Right cardiac atrium (tissue), 5 donors: ENCODE data around the gene NOTCH4. TPM values are rescaled to one million over a fixed set of nuclear protein-coding genes. Genes with fewer than 3 reads are reported as not detected.
"Not testable (repeated sequence)": the region's sequence is repeated elsewhere in the genome, so short reads cannot be mapped to it uniquely, and the experiment has no call there.

ENCODE experiments used
- ATAC-seq, 2 donors: fragments of 200-7000 bp; cut with Tn5 transposase; one replicate each; pipeline versions ENCODE4 v1.8.0 to v1.9.1; 2020; ENCODE audit warnings: moderate library complexity in 2 of 2, mild to moderate bottlenecking in 1 of 2
- DNase-seq, 3 donors: peaks; one replicate each; pipeline ENCODE4 v3.0.0-alpha.2; 2020
- H3K27ac ChIP-seq: one replicate; pipeline ENCODE4 v1.5.1; 2013; ENCODE audit warnings: mild to moderate bottlenecking, low read length, control low read depth, moderate library complexity
- H3K27me3 ChIP-seq: one replicate; pipeline ENCODE4 v1.6.1; 2013; ENCODE audit not compliant: control insufficient read depth, insufficient read depth
- H3K4me1 ChIP-seq: one replicate; pipeline ENCODE4 v1.6.1; 2013; ENCODE audit warnings: low read length; ENCODE audit not compliant: control insufficient read depth, insufficient read depth
- H3K4me3 ChIP-seq: one replicate; pipeline ENCODE4 v1.5.1; 2013; ENCODE audit warnings: low read length, control low read depth
- H3K9me3 ChIP-seq: one replicate; pipeline ENCODE4 v1.6.1; 2013; ENCODE audit warnings: low read length; ENCODE audit not compliant: control insufficient read depth
- WGBS: extraction: QIAGEN DNeasy Blood & Tissue Kit; methylation state at CpG from one replicate; pipeline ENCODE4 v1.1.7; 2013; 5-methylcytosine and 5-hydroxymethylcytosine counted together
- intact Hi-C, 4 donors: fragments of 100-400 bp; cut with DNase I; formaldehyde crosslinking; loops; one replicate each; pipeline versions ENCODE4 v1.11.0 to v1.14.0; 2022 to 2023
- polyA plus RNA-seq: library from polyadenylated mRNA; stranded (reverse); fragments of 200-250 nt; gene quantifications from one replicate; pipeline ENCODE4 v1.2.3, GENCODE V29; 2013
- total RNA-seq, 4 donors: library from RNA; stranded (reverse); fragmentation: NEBNext Ultra II Directional; extraction: Animal tissue kit (Norgen Biotek cat#: 25700); gene quantifications; one replicate each; pipeline ENCODE4 v1.2.1, GENCODE V29; 2021
- donor health status: healthy with polysubstance abuse.
- donor health status: DM: no; HTN: yes; CAD: no.
- donor health status: DM: no; HTN: no; CAD: no.
- donor health status: DM: no; HTN: yes; CAD: no; lungs with severe emphysema.
- donor health status: DM: yes; HTN: yes; CAD: no.

Gene NOTCH4
- total and polyA plus RNA-seq, 5 donors: 14.4 to 33.5 (median 26.1) TPM

DNA sequence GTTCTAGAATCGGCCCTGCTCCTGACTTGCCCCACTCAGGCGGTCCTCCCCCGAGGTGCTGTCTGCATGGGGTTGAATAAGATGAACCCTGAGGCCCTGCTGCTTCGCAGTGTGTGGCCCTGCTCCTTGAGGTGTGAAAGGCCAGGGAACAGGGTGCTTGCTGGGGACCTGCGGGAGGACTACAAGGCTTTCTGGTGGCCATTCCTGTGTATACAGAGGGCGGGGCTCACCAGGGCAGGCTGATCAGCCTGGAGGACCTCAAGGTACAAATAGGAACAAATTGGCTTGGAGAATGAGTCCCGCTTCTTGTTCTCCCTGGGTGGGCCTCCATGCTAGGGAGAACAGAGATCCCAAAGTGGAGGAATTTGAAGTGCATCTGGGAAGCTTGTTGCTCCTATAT lies 5.7 kb downstream of the NOTCH4 start:
- H3K4me3 ChIP-seq: no peak overlapping the region
- WGBS: 79% methylated on average over 7 of the region's 7 CpGs
- intact Hi-C loops: no loop called here

DNA sequence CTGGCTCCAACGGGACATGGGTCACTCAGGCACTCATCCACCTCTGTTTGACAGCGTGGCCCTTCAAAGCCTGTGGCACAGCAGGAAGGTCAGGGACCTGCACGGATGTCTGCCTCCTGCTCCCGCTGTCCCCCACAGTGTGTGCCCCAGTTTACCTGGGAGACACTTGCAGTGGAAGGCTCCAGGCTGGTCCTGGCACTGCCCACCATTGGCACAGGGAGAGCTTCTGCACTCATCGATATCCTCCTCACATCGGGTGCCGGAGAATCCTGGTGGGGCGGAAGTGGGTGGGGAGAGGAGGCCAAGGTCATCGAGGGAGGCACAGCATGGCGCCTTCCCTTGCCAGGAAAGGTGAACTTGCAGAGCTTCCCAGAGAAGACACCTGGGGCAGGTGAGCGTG lies 6.9 kb downstream of the NOTCH4 start:
- H3K27ac ChIP-seq: no peak overlapping the region
- no peak for ATAC-seq
- WGBS: 82% methylated on average over 11 of the region's 11 CpGs
- H3K9me3 ChIP-seq: no peaks in the 10 kb centered on the region
- no peaks in the 10 kb centered on the region for H3K27me3 ChIP-seq
- H3K4me3 ChIP-seq: no peak overlapping the region
- intact Hi-C loops: no loop called here
- DNase-seq: no peak
- H3K4me1 ChIP-seq: no peaks in the 10 kb centered on the region

More for the DNA sequence above, 5.7 kb downstream of the NOTCH4 start:
- ATAC-seq (no peak), DNase-seq (no peak)
- H3K9me3 ChIP-seq: no peaks in the 10 kb centered on the region
- no peaks in the 10 kb centered on the region for H3K4me1 ChIP-seq
- H3K27ac ChIP-seq: no peak overlapping the region
- no peaks in the 10 kb centered on the region for H3K27me3 ChIP-seq

DNA sequence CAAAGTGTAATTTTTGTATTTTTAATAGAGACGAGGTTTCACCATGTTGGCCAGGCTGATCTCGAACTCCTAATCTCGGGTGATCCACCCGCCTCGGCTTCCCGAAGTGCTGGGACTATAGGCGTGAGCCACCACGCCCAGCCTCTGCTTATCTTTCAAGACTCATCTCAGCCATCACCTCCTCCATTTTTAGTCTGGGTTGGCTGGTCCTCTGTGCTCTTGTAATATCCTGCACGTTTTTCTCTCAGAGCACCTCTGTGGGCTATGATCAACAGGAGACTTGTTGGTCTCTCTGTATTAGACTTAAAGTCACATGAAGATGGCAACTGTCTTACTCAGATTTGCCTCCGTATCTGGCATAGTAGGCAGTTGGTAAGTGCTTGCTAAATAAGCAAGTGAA lies 7.6 kb downstream of the NOTCH4 start:
- intact Hi-C loops: no loop called here
- WGBS: 84% methylated on average over 10 of the region's 10 CpGs
- Histone ChIP-seq H3K4me3 (no peak overlapping the region), H3K4me1 (no peaks in the 10 kb centered on the region), H3K27me3 (no peaks in the 10 kb centered on the region), H3K27ac (no peak overlapping the region), H3K9me3 (no peaks in the 10 kb centered on the region)
- DNase-seq (no peak), ATAC-seq (no peak)

DNA sequence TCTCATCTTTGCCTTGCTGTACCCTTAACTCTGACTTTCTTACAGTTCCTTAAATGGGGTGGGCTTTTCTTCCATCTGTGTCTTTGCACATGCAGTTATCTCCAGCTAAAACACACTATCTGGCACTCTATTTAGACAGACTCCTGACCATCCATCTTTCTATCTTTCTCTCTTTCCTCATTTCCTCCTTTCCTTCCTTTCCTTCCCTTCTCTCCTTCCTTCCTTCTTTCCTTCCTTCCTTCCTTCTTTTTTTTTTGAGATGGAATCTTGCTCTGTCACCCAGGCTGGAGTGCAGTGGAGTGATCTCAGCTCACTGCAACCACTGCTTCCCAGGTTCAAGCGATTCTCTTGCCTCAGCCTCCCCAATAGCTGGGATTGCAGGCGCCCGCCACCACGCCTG lies 8.2 kb downstream of the NOTCH4 start:
- Histone ChIP-seq H3K27ac (no peak overlapping the region), H3K4me3 (no peak overlapping the region), H3K27me3 (no peaks in the 10 kb centered on the region), H3K4me1 (no peaks in the 10 kb centered on the region), H3K9me3 (no peaks in the 10 kb centered on the region)
- ATAC-seq: no peak
- DNase-seq: no peak
- 97% methylated on average over 4 of the region's 4 CpGs for WGBS
- intact Hi-C loops: no loop called here

DNA sequence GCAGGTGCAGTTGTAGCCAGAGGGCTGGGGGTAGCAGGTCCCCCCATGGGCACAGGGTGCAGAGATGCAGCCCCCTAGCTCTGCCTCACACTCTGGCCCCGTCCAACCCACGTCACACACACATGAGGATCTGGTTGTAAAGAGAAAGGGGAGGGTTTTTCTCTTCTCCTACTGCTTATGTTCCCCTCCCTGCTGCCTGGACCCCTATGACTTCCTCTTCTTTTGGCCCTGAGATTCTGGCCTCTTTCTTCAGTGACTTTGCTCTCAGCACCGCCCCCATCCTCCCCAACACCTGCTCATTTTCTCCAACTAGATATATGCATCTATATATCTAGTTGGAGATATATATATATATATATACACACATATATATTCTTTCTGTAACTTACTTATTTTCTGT lies 9.7 kb downstream of the NOTCH4 start:
- ATAC-seq (no peak), DNase-seq (no peak)
- intact Hi-C loops: no loop called here

DNA sequence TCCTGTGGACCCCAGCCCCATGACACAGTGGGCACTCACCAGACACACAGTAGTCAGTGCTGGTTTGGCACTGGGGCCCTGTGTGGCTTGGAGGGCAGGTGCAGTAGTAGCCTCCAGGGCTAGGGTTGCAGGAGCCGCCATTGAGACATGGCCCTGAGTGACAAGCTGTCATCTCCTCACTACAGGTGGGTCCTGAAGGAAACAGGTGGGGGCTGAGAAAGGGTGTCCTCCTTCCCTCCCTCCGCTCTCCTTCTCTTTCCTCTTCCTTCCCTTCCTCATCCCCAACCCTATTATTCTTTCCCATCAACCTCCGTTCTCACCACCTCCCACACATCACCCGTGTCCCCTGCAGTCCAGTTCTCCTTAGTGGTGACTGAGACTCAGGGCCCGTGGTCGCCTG lies 10.2 kb downstream of the NOTCH4 start:
- WGBS: 78% methylated on average over 6 of the region's 6 CpGs
- H3K4me3 ChIP-seq: no peak overlapping the region
- H3K4me1 ChIP-seq: no peaks in the 10 kb centered on the region
- DNase-seq (no peak), ATAC-seq (no peak)
- no peak overlapping the region for H3K27ac ChIP-seq
- no peaks in the 10 kb centered on the region for H3K27me3 ChIP-seq
- intact Hi-C loops: no loop called here
- H3K9me3 ChIP-seq: no peaks in the 10 kb centered on the region

More for the DNA sequence above, 9.7 kb downstream of the NOTCH4 start:
- no peaks in the 10 kb centered on the region for H3K27me3 ChIP-seq
- no peaks in the 10 kb centered on the region for H3K9me3 ChIP-seq
- H3K27ac ChIP-seq: no peak overlapping the region
- no peaks in the 10 kb centered on the region for H3K4me1 ChIP-seq
- WGBS: 81% methylated on average over 3 of the region's 3 CpGs
- no peak overlapping the region for H3K4me3 ChIP-seq

DNA sequence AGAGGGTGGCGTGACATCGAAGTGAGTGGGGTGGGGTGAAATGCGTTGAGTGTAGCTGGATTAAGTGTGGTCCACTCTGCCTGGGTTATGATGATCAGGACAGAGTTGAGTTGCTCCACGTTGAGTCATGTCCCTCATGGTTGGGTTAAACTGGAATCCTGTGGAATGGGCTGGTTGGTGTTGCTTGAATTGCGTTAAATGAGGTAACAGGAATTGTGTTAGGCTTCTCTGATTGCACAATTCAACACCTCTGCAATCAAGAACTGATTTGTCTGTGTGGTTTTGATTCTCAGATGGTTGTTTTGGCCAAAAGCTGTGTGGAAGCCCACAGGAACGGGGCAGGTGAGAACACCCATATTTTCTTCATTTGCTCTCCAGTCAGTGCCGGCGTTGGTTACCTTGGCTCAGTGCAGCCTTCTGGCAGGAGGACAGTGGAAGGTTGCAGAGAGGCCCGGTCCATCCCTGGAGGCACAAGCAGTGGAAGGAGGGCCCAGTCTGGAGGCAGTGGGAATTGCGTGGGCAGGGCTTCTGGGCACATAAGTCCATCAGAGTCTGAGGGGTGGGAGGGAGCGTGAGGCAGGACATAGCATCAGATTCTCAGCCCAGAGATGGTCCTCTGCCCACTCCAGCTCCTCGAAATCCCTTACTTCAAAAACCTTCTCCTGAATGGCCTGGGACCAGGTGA lies 11.6 kb downstream of the NOTCH4 start:
- H3K9me3 ChIP-seq: no peaks in the 10 kb centered on the region
- no peak overlapping the region for H3K4me3 ChIP-seq
- H3K4me1 ChIP-seq: no peaks in the 10 kb centered on the region
- intact Hi-C loops: no loop called here
- H3K27ac ChIP-seq: no peak overlapping the region
- ATAC-seq (no peak), DNase-seq (no peak)
- WGBS: 79% methylated on average over 12 of the region's 12 CpGs
- no peaks in the 10 kb centered on the region for H3K27me3 ChIP-seq

DNA sequence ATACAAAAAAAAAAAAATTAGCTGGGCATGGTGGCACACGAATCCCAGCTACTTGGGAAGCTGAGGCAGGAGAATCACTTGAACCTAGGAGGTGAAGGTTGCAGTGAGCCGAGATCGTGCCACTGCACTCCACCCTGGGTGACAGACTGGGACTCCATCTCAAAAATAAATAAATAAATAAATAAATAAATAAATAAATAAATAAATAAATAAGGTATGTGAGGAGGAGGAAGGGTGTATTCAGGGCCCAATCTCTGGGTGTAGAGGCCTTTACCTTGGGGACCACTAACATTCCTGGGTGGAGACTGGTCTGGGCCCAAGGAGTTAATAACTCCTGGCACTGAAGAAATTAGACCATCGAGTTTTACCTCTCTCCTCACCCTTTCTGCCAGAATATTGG lies 12.4 kb downstream of the NOTCH4 start:
- H3K27ac ChIP-seq, ATAC-seq, intact Hi-C loops, H3K9me3 ChIP-seq, DNase-seq, H3K4me1 ChIP-seq, H3K4me3 ChIP-seq, H3K27me3 ChIP-seq: not testable (repeated sequence)
- 88% methylated on average over 4 of the region's 4 CpGs for WGBS

DNA sequence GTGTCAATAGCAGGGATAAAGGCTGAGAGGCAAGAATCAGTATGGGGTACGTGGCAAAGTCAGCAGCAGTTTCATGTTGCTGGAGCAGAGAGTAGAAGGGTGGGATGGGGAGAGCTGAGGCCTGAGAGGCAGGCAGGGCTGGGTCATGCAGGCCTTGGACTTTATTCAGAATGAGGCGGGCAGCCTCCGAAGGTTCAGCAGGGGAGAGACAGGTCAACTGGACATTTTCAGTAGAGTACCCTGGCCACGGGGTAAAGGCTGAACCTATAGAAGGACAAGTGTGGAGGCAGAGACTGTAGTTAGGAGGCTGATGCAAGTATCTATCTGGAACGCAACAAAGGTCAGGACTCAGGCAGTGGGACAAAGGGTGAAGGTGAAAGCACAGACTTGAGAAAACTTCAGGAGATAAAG lies 13.7 kb downstream of the NOTCH4 start:
- ATAC-seq (no peak), DNase-seq (no peak)
- 92% methylated on average over 5 of the region's 5 CpGs for WGBS
- Histone ChIP-seq H3K9me3 (no peaks in the 10 kb centered on the region), H3K4me1 (no peaks in the 10 kb centered on the region), H3K27me3 (no peaks in the 10 kb centered on the region), H3K4me3 (no peak overlapping the region), H3K27ac (no peak overlapping the region)
- intact Hi-C loops: no loop called here

DNA sequence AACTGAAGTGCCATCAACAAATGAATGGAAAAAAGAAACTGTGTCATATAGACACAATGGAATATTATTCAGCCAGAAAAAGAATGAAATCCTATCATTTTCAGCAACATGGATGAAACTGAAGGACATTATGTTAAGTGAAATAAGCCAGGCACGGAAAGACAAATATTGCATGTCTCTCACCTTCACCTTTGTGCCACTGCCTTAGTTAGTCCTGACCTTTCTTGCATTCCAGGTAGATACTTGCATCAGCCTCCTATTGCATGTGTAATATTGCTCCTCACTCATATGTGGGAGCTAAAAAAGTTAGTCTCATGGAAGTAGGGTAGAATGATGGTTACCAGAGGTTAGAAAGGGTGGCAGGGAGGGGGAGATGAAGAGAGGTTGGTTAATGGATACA lies 14.9 kb downstream of the NOTCH4 start:
- no peak for DNase-seq
- intact Hi-C loops: no loop called here
- no peaks in the 10 kb centered on the region for H3K4me1 ChIP-seq
- WGBS: 89% methylated on average over 1 of the region's 1 CpG
- H3K27ac ChIP-seq: no peak overlapping the region
- no peak for ATAC-seq
- H3K4me3 ChIP-seq: no peak overlapping the region
- H3K9me3 ChIP-seq: no peaks in the 10 kb centered on the region
- no peaks in the 10 kb centered on the region for H3K27me3 ChIP-seq

DNA sequence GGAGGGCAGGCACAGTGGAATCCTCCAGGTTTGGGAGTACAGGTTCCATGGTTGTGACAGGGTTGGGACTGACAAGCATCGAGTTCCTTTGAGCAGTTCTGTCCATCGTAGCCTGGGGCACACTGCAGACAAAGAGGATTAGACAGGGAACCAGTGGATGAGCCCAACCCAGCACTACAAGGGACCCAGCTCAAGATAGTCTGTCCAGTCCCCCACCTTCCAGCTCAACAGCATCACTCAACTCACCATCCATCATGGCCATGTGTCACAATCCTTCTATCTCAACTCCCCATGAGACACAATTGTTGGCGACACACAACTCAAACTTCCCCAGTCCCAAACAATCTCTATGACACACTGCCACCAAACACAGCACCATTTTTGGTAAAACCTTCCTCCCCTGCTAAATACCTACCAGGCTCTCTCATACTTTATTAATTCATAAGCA lies 19.6 kb downstream of the NOTCH4 start:
- intact Hi-C loops: no loop called here
- no peak overlapping the region for H3K27ac ChIP-seq
- H3K9me3 ChIP-seq: no peaks in the 10 kb centered on the region
- DNase-seq: no peak
- H3K27me3 ChIP-seq: no peaks in the 10 kb centered on the region
- no peak for ATAC-seq
- WGBS: 77% methylated on average over 3 of the region's 3 CpGs
- H3K4me1 ChIP-seq: no peaks in the 10 kb centered on the region
- H3K4me3 ChIP-seq: no peak overlapping the region
